Liver (tissue), 9 donors: ENCODE data around the gene PCDH9. TPM values are rescaled to one million over a fixed set of nuclear protein-coding genes. Genes with fewer than 3 reads are reported as not detected.

Source experiments
- DNase-seq: peaks from one replicate; pipeline ENCODE4 v3.0.0-alpha.2; 2017; ENCODE audit warnings: low spot score
- H3K27ac ChIP-seq, 2 donors: one replicate each; pipeline ENCODE4 v1.7.0; 2013; ENCODE audit warnings: inconsistent platforms in 2 of 2, low read length in 2 of 2, control low read depth in 1 of 2, low read depth in 1 of 2, mild to moderate bottlenecking in 1 of 2
- H3K27me3 ChIP-seq, 4 donors: one replicate each; pipeline versions ENCODE4 v1.6.1 to v1.7.0; 2013; ENCODE audit warnings: low read length in 3 of 4, inconsistent platforms in 1 of 4, mild to moderate bottlenecking in 1 of 4, moderate library complexity in 1 of 4; ENCODE audit not compliant: control insufficient read depth in 4 of 4, insufficient read depth in 4 of 4
- H3K36me3 ChIP-seq, 4 donors: one replicate each; pipeline versions ENCODE4 v1.6.1 to v1.7.0; 2013; ENCODE audit warnings: low read length in 3 of 4, mild to moderate bottlenecking in 3 of 4, low read depth in 1 of 4, moderate library complexity in 1 of 4; ENCODE audit not compliant: control insufficient read depth in 4 of 4, insufficient read depth in 3 of 4
- H3K4me1 ChIP-seq, 4 donors: one replicate each; pipeline versions ENCODE4 v1.6.1 to v1.7.0; 2013; ENCODE audit warnings: low read length in 3 of 4, mild to moderate bottlenecking in 3 of 4, moderate library complexity in 1 of 4; ENCODE audit not compliant: control insufficient read depth in 4 of 4, insufficient read depth in 4 of 4
- H3K4me3 ChIP-seq, 3 donors: one replicate each; pipeline versions ENCODE4 v1.6.1 to v1.7.0; 2013; ENCODE audit warnings: low read length in 3 of 3, control low read depth in 1 of 3, low read depth in 1 of 3, mild to moderate bottlenecking in 1 of 3
- H3K9ac ChIP-seq, 2 donors: one replicate each; pipeline ENCODE4 v1.7.0; 2013; ENCODE audit warnings: low read length in 2 of 2, mild to moderate bottlenecking in 2 of 2, moderate library complexity in 2 of 2, control low read depth in 1 of 2, low read depth in 1 of 2
- H3K9me3 ChIP-seq, 4 donors: one replicate each; pipeline versions ENCODE4 v1.6.1 to v1.7.0; 2013; ENCODE audit warnings: low read length in 3 of 4; ENCODE audit not compliant: control insufficient read depth in 4 of 4
- CTCF ChIP-seq: fragments of 150-350 bp; IDR thresholded peaks from 2 replicates; pipeline ENCODE4 v1.5.1; 2017; ENCODE audit warnings: improper control_type of control experiment, low read depth, low read length; ENCODE audit not compliant: missing input control
- EGR1 ChIP-seq, 2 donors: IDR thresholded peaks; 2 replicates each; pipeline ENCODE4 v1.6.1; 2016 to 2018; ENCODE audit warnings: antibody characterized with exemption in 2 of 2, low read depth in 2 of 2
- FOXA1 ChIP-seq: IDR thresholded peaks from 2 replicates; pipeline ENCODE4 v1.6.1; 2016; ENCODE audit warnings: antibody characterized with exemption
- FOXA2 ChIP-seq: IDR thresholded peaks from 2 replicates; pipeline ENCODE4 v1.6.1; 2016; ENCODE audit warnings: antibody characterized with exemption
- GABPA ChIP-seq, 2 donors: IDR thresholded peaks in 1 of 2; conservative IDR thresholded peaks in 1 of 2; 2 replicates each; pipeline ENCODE4 v1.6.1; 2016; ENCODE audit warnings: antibody characterized with exemption in 2 of 2, mild to moderate bottlenecking in 1 of 2, moderate library complexity in 1 of 2
- HNF4A ChIP-seq, 2 donors: conservative IDR thresholded peaks; 2 replicates each; pipeline ENCODE4 v1.6.1; 2016; ENCODE audit warnings: antibody characterized with exemption in 2 of 2, mild to moderate bottlenecking in 2 of 2
- HNF4G ChIP-seq: IDR thresholded peaks from 2 replicates; pipeline ENCODE4 v1.6.1; 2016; ENCODE audit warnings: antibody characterized with exemption
- JUND ChIP-seq, 2 donors: IDR thresholded peaks; 2 replicates each; pipeline ENCODE4 v1.6.1; 2016; ENCODE audit warnings: antibody characterized with exemption in 2 of 2
- MAX ChIP-seq: IDR thresholded peaks from 2 replicates; pipeline ENCODE4 v1.6.1; 2016; ENCODE audit warnings: antibody characterized with exemption
- NR2F2 ChIP-seq: IDR thresholded peaks from 2 replicates; pipeline ENCODE4 v1.6.1; 2016; ENCODE audit warnings: antibody characterized with exemption
- RAD21 ChIP-seq, 2 donors: IDR thresholded peaks; 2 replicates each; pipeline ENCODE4 v1.6.1; 2016; ENCODE audit warnings: antibody characterized with exemption in 2 of 2, mild to moderate bottlenecking in 2 of 2
- RXRA ChIP-seq, 2 donors: IDR thresholded peaks; 2 replicates each; pipeline ENCODE4 v1.6.1; 2017 to 2018; ENCODE audit warnings: antibody characterized with exemption in 2 of 2, mild to moderate bottlenecking in 1 of 2
- SP1 ChIP-seq: IDR thresholded peaks from 2 replicates; pipeline ENCODE4 v1.6.1; 2018; ENCODE audit warnings: antibody characterized with exemption, mild to moderate bottlenecking
- TAF1 ChIP-seq: conservative IDR thresholded peaks from 2 replicates; pipeline ENCODE4 v1.6.1; 2016; ENCODE audit warnings: antibody characterized with exemption, mild to moderate bottlenecking
- YY1 ChIP-seq: IDR thresholded peaks from 2 replicates; pipeline ENCODE4 v1.6.1; 2016; ENCODE audit warnings: antibody characterized with exemption, mild to moderate bottlenecking
- WGBS: extraction: QIAGEN DNeasy Blood & Tissue Kit; methylation state at CpG from one replicate; pipeline ENCODE4 v1.1.7; 2013; 5-methylcytosine and 5-hydroxymethylcytosine counted together
- polyA plus RNA-seq, 2 donors: library from polyadenylated mRNA; stranded (reverse) in 1 of 2; unstranded in 1 of 2; fragments of 200-250 nt in 1 of 2; fragments of >200 nt in 1 of 2; fragmentation: Nextera tagmentation in 1 of 2; extraction: Ambion mirVana in 1 of 2; gene quantifications; one replicate each; pipeline versions ENCODE4 v1.2.1 to v1.2.3, GENCODE V29; 2013 to 2015
- total RNA-seq, 2 donors: library from RNA; depleted of rRNA; stranded (reverse); fragments of >200 nt; gene quantifications; one replicate each; pipeline ENCODE4 v1.2.3, GENCODE V29; 2014
- TF ChIP-seq, protein P1 (sequence below): IDR thresholded peaks from 2 replicates; pipeline ENCODE4 v1.6.1; 2016; ENCODE audit warnings: antibody characterized with exemption
- TF ChIP-seq, protein P2 (sequence below): IDR thresholded peaks from 2 replicates; pipeline ENCODE4 v1.6.1; 2016; ENCODE audit warnings: antibody characterized with exemption, mild to moderate bottlenecking
- donor health status: healthy.
- donor health status: healthy.
- donor health status: healthy.
- donor health status: healthy.
- donor health status: healthy.

The PCDH9 gene
- total and polyA plus RNA-seq, 4 donors: 0.90 to 4.0 (median 2.2) TPM

DNA sequence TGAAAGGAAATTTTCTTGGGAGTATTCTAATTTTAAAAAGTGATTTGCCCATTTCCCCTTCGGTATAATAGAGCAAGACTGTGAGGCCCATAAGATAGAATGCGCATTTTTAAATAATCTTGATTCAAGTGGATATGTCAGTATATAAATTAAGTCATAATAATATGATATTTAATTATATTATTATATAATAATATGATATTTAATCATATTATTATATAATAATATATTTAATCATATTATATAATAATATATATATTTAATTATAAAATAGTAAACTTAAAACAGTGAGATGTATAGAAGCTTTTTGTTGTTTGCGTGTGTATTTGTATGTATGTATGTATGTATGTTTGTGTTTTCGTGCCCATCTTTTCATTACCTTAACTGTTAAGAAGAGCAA lies 682.5 kb downstream of the PCDH9 start:
- no peaks in the 10 kb centered on the region for H3K4me1 ChIP-seq
- WGBS: 95% methylated on average over 4 of the region's 4 CpGs
- no peak for TF ChIP-seq HNF4A (conservative IDR thresholded peaks at IDR 0.05)
- TF ChIP-seq EGR1 (IDR thresholded peaks at IDR 0.05; ENCODE audit: low read depth in 2 of 2): no peak
- TF ChIP-seq GABPA (IDR thresholded peaks at IDR 0.05 in 1 of 2, conservative IDR thresholded peaks at IDR 0.05 in 1 of 2): no peak
- no peak for TF ChIP-seq NR2F2
- TF ChIP-seq FOXA1: no peak
- no peak for TF ChIP-seq YY1
- no peak for TF ChIP-seq TAF1
- H3K4me3 ChIP-seq: no peak overlapping the region
- H3K27ac ChIP-seq: no peak overlapping the region
- no peak overlapping the region for H3K9ac ChIP-seq
- no peak for DNase-seq
- no peaks in the 10 kb centered on the region for H3K36me3 ChIP-seq
- H3K27me3 ChIP-seq: no peaks in the 10 kb centered on the region
- no peaks in the 10 kb centered on the region for H3K9me3 ChIP-seq

GRCh38 chr13:66546534-66547379 lies 683.4 kb downstream of the PCDH9 start:
- no peaks in the 10 kb centered on the region for H3K9me3 ChIP-seq
- DNase-seq: no peak
- H3K4me1 ChIP-seq: no peaks in the 10 kb centered on the region
- no peak for TF ChIP-seq RXRA (IDR thresholded peaks at IDR 0.05)
- no peak for TF ChIP-seq SP1
- H3K27me3 ChIP-seq: no peaks in the 10 kb centered on the region
- 79% methylated on average over 2 of the region's 2 CpGs for WGBS
- no peak overlapping the region for H3K27ac ChIP-seq
- no peak overlapping the region for H3K9ac ChIP-seq
- H3K4me3 ChIP-seq: no peak overlapping the region
- no peaks in the 10 kb centered on the region for H3K36me3 ChIP-seq

DNA sequence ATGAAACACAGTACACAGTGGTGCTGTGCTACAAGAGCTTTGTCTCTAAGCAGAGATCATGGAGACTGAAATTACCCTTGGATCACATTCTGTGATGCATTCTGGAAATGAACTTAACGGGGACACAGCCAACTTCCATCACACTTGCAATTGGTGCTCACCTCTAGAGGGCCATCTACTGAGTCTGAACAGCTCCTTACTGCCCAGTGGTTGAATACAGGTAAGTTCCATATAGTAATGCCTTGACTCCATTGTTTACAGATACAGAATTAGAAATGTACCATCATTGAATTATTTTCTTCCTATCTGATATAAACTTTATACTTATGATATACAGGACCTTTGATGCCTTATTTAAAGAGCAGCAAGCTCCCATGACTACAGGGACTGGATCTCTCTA lies 686.4 kb downstream of the PCDH9 start:
- no peaks in the 10 kb centered on the region for H3K36me3 ChIP-seq
- no peak overlapping the region for H3K9ac ChIP-seq
- H3K9me3 ChIP-seq: no peaks in the 10 kb centered on the region
- TF ChIP-seq, protein P1, sequence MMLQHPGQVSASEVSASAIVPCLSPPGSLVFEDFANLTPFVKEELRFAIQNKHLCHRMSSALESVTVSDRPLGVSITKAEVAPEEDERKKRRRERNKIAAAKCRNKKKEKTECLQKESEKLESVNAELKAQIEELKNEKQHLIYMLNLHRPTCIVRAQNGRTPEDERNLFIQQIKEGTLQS: no peak
- TF ChIP-seq JUND (IDR thresholded peaks at IDR 0.05) (no peak), YY1 (no peak), RXRA (IDR thresholded peaks at IDR 0.05) (no peak), TAF1 (no peak), GABPA (IDR thresholded peaks at IDR 0.05 in 1 of 2, conservative IDR thresholded peaks at IDR 0.05 in 1 of 2) (no peak), HNF4G (no peak), MAX (no peak), SP1 (no peak), FOXA2 (no peak)
- no peak for DNase-seq
- H3K4me3 ChIP-seq: no peak overlapping the region
- H3K27me3 ChIP-seq: no peaks in the 10 kb centered on the region
- 60% methylated on average over 1 of the region's 1 CpG for WGBS
- no peaks in the 10 kb centered on the region for H3K4me1 ChIP-seq
- H3K27ac ChIP-seq: no peak overlapping the region

DNA sequence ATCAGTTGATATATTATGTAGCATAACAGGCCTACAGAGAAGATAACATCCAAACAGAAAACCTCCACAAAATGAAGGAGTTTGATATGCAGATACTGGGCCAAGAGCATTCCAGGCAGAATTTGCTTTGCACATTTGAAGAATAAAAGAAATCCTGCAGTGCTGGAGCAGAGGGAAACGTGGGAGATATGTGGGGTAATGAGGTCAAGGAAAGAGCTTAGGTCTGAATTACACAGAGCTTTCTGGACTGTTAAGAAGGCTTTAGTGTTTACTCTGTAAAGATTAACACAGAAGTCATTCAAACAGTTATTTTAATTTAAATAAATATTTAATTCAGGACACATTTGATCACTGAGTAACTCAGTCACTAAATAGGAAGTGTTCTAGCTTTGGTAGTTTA lies 692.7 kb downstream of the PCDH9 start:
- Histone ChIP-seq H3K27me3 (peaks cover 0 to 3% (median 0%) of the 10 kb centered on the region in 4 donors), H3K36me3 (no peaks in the 10 kb centered on the region), H3K27ac (no peak overlapping the region), H3K4me1 (no peaks in the 10 kb centered on the region), H3K4me3 (no peak overlapping the region), H3K9me3 (no peaks in the 10 kb centered on the region), H3K9ac (no peak overlapping the region)
- no peak for DNase-seq
- 41% methylated on average over 1 of the region's 1 CpG for WGBS
- TF ChIP-seq CTCF (no peak), YY1 (no peak), FOXA2 (no peak), FOXA1 (no peak), RAD21 (IDR thresholded peaks at IDR 0.05) (no peak), SP1 (no peak), RXRA (IDR thresholded peaks at IDR 0.05) (no peak), TAF1 (no peak), HNF4A (conservative IDR thresholded peaks at IDR 0.05) (no peak)
- TF ChIP-seq, protein P2, sequence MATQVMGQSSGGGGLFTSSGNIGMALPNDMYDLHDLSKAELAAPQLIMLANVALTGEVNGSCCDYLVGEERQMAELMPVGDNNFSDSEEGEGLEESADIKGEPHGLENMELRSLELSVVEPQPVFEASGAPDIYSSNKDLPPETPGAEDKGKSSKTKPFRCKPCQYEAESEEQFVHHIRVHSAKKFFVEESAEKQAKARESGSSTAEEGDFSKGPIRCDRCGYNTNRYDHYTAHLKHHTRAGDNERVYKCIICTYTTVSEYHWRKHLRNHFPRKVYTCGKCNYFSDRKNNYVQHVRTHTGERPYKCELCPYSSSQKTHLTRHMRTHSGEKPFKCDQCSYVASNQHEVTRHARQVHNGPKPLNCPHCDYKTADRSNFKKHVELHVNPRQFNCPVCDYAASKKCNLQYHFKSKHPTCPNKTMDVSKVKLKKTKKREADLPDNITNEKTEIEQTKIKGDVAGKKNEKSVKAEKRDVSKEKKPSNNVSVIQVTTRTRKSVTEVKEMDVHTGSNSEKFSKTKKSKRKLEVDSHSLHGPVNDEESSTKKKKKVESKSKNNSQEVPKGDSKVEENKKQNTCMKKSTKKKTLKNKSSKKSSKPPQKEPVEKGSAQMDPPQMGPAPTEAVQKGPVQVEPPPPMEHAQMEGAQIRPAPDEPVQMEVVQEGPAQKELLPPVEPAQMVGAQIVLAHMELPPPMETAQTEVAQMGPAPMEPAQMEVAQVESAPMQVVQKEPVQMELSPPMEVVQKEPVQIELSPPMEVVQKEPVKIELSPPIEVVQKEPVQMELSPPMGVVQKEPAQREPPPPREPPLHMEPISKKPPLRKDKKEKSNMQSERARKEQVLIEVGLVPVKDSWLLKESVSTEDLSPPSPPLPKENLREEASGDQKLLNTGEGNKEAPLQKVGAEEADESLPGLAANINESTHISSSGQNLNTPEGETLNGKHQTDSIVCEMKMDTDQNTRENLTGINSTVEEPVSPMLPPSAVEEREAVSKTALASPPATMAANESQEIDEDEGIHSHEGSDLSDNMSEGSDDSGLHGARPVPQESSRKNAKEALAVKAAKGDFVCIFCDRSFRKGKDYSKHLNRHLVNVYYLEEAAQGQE: no peak
- TF ChIP-seq, protein P1: no peak
